Cardiac fibroblast (primary cell): ENCODE results near the gene PLCZ1.
A peak's percentile ranks its signal among the peaks of the same experiment; 100 is the strongest.
"Not testable (repeated sequence)": the region's sequence is repeated elsewhere in the genome, so short reads cannot be mapped to it uniquely, and the experiment has no call there.

ENCODE experiments used
- DNase-seq, 2 donors: peaks; one replicate each; pipeline versions ENCODE4 v3.0.0 to v3.0.0-alpha.2; 2010; ENCODE audit warnings: low read depth in 2 of 2
- H3K4me3 ChIP-seq, 2 donors: replicated peaks in 1 of 2; 1 replicate in 1 of 2; 2 replicates in 1 of 2; pipeline ENCODE4 v1.5.1; 2011; ENCODE audit warnings: low read depth in 2 of 2, low read length in 2 of 2, mild to moderate bottlenecking in 2 of 2, moderate library complexity in 1 of 2
- CTCF ChIP-seq: IDR thresholded peaks from one replicate; pipeline ENCODE4 v1.5.1; 2011; ENCODE audit warnings: low read depth, mild to moderate bottlenecking, low read length, inconsistent platforms

PLCZ1 gene

GRCh38 chr12:18737819-18738218 is at the start of gene PLCZ1, which contains the start of gene CAPZA3:
TSS of gene PLCZ1 (minus strand) at chr12:18738012. CDS start at chr12:18737371, 641 bp downstream.
TSS of gene CAPZA3 (plus strand) at chr12:18738119. CDS start at chr12:18738269, 150 bp downstream.
- no peak for TF ChIP-seq CTCF
- no peak within 1 kb of the TSS for H3K4me3 ChIP-seq
- DNase-seq = no peak

- not testable (repeated sequence) for H3K4me3 ChIP-seq, DNase-seq
Observed at GRCh38 chr12:18785465-18785864, 47.7 kb upstream of the PLCZ1 start.

- no peak for DNase-seq
- no peak overlapping the region for H3K4me3 ChIP-seq
- TF ChIP-seq CTCF = no peak
Observed at GRCh38 chr12:18782827-18783226, 45.0 kb upstream of the PLCZ1 start.

- DNase-seq, H3K4me3 ChIP-seq: not testable (repeated sequence)
Observed at GRCh38 chr12:18766479-18766878, 28.7 kb upstream of the PLCZ1 start.

- DNase-seq = no peak
- TF ChIP-seq CTCF = no peak
Observed at GRCh38 chr12:18755341-18755740, 17.5 kb upstream of the PLCZ1 start.

GRCh38 chr12:18754124-18754707 is 16.4 kb upstream of the PLCZ1 start:
- TF ChIP-seq CTCF = no peak
- no peak overlapping the region for H3K4me3 ChIP-seq
- no peak for DNase-seq

More at GRCh38 chr12:18755341-18755740, 17.5 kb upstream of the PLCZ1 start:
- H3K4me3 ChIP-seq = no peak overlapping the region

GRCh38 chr12:18753481-18754123 is 15.8 kb upstream of the PLCZ1 start:
- TF ChIP-seq CTCF = no peak
- DNase-seq = peak in 1 of 2 donors; percentile 15
- H3K4me3 ChIP-seq = no peak overlapping the region

GRCh38 chr12:18752947-18753346 is 15.1 kb upstream of the PLCZ1 start:
- DNase-seq = no peak
- H3K4me3 ChIP-seq = no peak overlapping the region
- no peak for TF ChIP-seq CTCF
